HFFc6 (cell line): ENCODE results near the gene KRTAP15-1. TPM values are rescaled to one million over a fixed set of nuclear protein-coding genes. Genes with fewer than 3 reads are reported as not detected.

Source experiments
- DNase-seq: peaks from one replicate; pipeline ENCODE4 v3.0.0-alpha.2; 2018
- H3K27ac Mint-ChIP-seq: 2 replicates; pipeline ENCODE4 v1.8.0; 2020; ENCODE audit warnings: mild to moderate bottlenecking, mixed read lengths
- H3K27me3 Mint-ChIP-seq: 2 replicates; pipeline ENCODE4 v1.8.0; 2021; ENCODE audit warnings: mild to moderate bottlenecking, moderate library complexity, mixed read lengths; ENCODE audit not compliant: insufficient read depth
- H3K36me3 Mint-ChIP-seq: 2 replicates; pipeline ENCODE4 v1.8.0; 2021; ENCODE audit warnings: low read depth, mixed read lengths
- H3K4me1 Mint-ChIP-seq: 2 replicates; pipeline ENCODE4 v1.8.0; 2020; ENCODE audit warnings: low read depth, mixed read lengths
- H3K4me3 Mint-ChIP-seq: 2 replicates; pipeline ENCODE4 v1.8.0; 2020; ENCODE audit warnings: mild to moderate bottlenecking, moderate library complexity, mixed read lengths
- H3K9me3 Mint-ChIP-seq: 2 replicates; pipeline ENCODE4 v1.8.0; 2020; ENCODE audit warnings: mild to moderate bottlenecking, mixed read lengths
- CTCF ChIP-seq: fragments of 200-600 bp; sonication (generic); IDR thresholded peaks from 2 replicates; pipeline ENCODE4 v1.5.0; 2021; ENCODE audit warnings: antibody characterized with exemption, mild to moderate bottlenecking
- total RNA-seq, 6 experiments: library from RNA; stranded (reverse); fragmentation: NEBNext Ultra II Directional; extraction: Animal tissue kit (Norgen Biotek cat#: 25700); gene quantifications; 2 replicates in 1 of 6; 3 replicates in 5 of 6; pipeline ENCODE4 v1.2.3, GENCODE V29; 2021

KRTAP15-1 gene
- total RNA-seq, 6 experiments from 2014 or later = not detected

- H3K4me3 Mint-ChIP-seq = no peak overlapping the region
- peaks cover 49% of the 10 kb centered on the region for H3K9me3 Mint-ChIP-seq
- H3K27me3 Mint-ChIP-seq = no peaks in the 10 kb centered on the region
- H3K36me3 Mint-ChIP-seq = 0 out of 2 replicates have a peak, but pooled peaks cover 4% of the 10 kb centered on the region
- no peak for TF ChIP-seq CTCF
- no peak for DNase-seq
- no peak overlapping the region for H3K27ac Mint-ChIP-seq
- no peaks in the 10 kb centered on the region for H3K4me1 Mint-ChIP-seq
These were observed 46.1 kb downstream of the KRTAP15-1 start for GRCh38 chr21:30486180-30486579.

- DNase-seq = no peak
- Mint-ChIP-seq H3K27me3 (no peaks in the 10 kb centered on the region), H3K36me3 (0 out of 2 replicates have a peak, but pooled peaks cover 4% of the 10 kb centered on the region), H3K27ac (no peak within 1 kb of the TSS), H3K4me3 (no peak within 1 kb of the TSS), H3K4me1 (no peaks in the 10 kb centered on the region), H3K9me3 (peaks cover 53% of the 10 kb centered on the region)
- no peak for TF ChIP-seq CTCF
These were observed 47.3 kb downstream of the KRTAP15-1 start, which contains the start of gene KRTAP19-2 for GRCh38 chr21:30487336-30487735. Gene KRTAP19-2, minus strand, starts transcription at chr21:30487436. Its CDS starts 88 bp downstream, at chr21:30487348.

Other genes starting within 250 kb of the KRTAP15-1 start
- not detected for gene CLDN8, start 224.2 kb upstream of the KRTAP15-1 start, total RNA-seq
- not detected for gene KRTAP24-1, start 157.3 kb upstream of the KRTAP15-1 start, total RNA-seq
- not detected for gene KRTAP25-1, start 150.8 kb upstream of the KRTAP15-1 start, total RNA-seq
- gene KRTAP26-1, start 120.0 kb upstream of the KRTAP15-1 start, total RNA-seq = not detected
- gene KRTAP27-1, start 102.6 kb upstream of the KRTAP15-1 start, total RNA-seq = not detected
- gene KRTAP23-1, start 91.7 kb upstream of the KRTAP15-1 start, total RNA-seq = not detected
- not detected for gene KRTAP13-2, start 68.0 kb upstream of the KRTAP15-1 start, total RNA-seq
- not detected for gene KRTAP13-1, start 44.2 kb upstream of the KRTAP15-1 start, total RNA-seq
- not detected for gene KRTAP13-3, start 14.3 kb upstream of the KRTAP15-1 start, total RNA-seq
- not detected for gene KRTAP13-4, start 10.1 kb upstream of the KRTAP15-1 start, total RNA-seq
- not detected for gene KRTAP19-1, start 40.1 kb downstream of the KRTAP15-1 start, total RNA-seq
- gene KRTAP19-2, start 47.2 kb downstream of the KRTAP15-1 start, total RNA-seq = not detected
- not detected for gene KRTAP19-3, start 51.7 kb downstream of the KRTAP15-1 start, total RNA-seq
- not detected for gene KRTAP19-4, start 56.9 kb downstream of the KRTAP15-1 start, total RNA-seq
- gene KRTAP19-5, start 61.9 kb downstream of the KRTAP15-1 start, total RNA-seq = not detected
- gene KRTAP19-6, start 101.6 kb downstream of the KRTAP15-1 start, total RNA-seq = not detected
- not detected for gene KRTAP19-7, start 121.0 kb downstream of the KRTAP15-1 start, total RNA-seq
- not detected for gene KRTAP22-2, start 150.1 kb downstream of the KRTAP15-1 start, total RNA-seq
- not detected for gene KRTAP6-3, start 152.2 kb downstream of the KRTAP15-1 start, total RNA-seq
- gene KRTAP6-2, start 158.6 kb downstream of the KRTAP15-1 start, total RNA-seq = not detected
- not detected for gene KRTAP22-1, start 160.8 kb downstream of the KRTAP15-1 start, total RNA-seq
- not detected for gene KRTAP6-1, start 173.7 kb downstream of the KRTAP15-1 start, total RNA-seq
- gene KRTAP20-1, start 176.2 kb downstream of the KRTAP15-1 start, total RNA-seq = not detected
- gene KRTAP20-4, start 180.4 kb downstream of the KRTAP15-1 start, total RNA-seq = not detected
- gene KRTAP20-2, start 194.9 kb downstream of the KRTAP15-1 start, total RNA-seq = not detected
- gene KRTAP20-3, start 202.6 kb downstream of the KRTAP15-1 start, total RNA-seq = not detected